Caco-2 (cell line): ENCODE data around the gene NPW. TPM values are rescaled to one million over a fixed set of nuclear protein-coding genes. Genes with fewer than 3 reads are reported as not detected.

Experiments used
- BruUV-seq: library from RNA; stranded (reverse); fragments of 400-500 nt; replicated peaks from 2 replicates; lab custom pipeline; 2021; lab: Mats Ljungman, UMichigan
- CTCF ChIA-PET: fragments of 300-600 bp; sonication (Branson Sonifier 250); formaldehyde crosslinking; loops from one replicate; lab custom pipeline; 2022; ENCODE audit warnings: antibody characterized with exemption; lab: Charles Lee
- POLR2A ChIA-PET: fragments of 300-600 bp; sonication (Branson Sonifier 250); formaldehyde crosslinking; loops from one replicate; lab custom pipeline; 2022; ENCODE audit warnings: antibody characterized with exemption; lab: Charles Lee
- DNase-seq, 2 experiments: peaks; one replicate each; pipeline versions ENCODE4 v3.0.0 to v3.0.0-alpha.2; 2020 to 2022
- H3K27me3 ChIP-seq: replicated peaks from 2 replicates; pipeline ENCODE4 v1.6.0; 2011; ENCODE audit warnings: low read length; ENCODE audit not compliant: control insufficient read depth, insufficient read depth
- H3K36me3 ChIP-seq: 2 replicates; pipeline ENCODE4 v1.5.1; 2011; ENCODE audit warnings: low read length; ENCODE audit not compliant: control insufficient read depth, insufficient read depth
- H3K4me1 ChIP-seq: fragments of 250-450 bp; sonication (Bioruptor Pico); 2 replicates; pipeline ENCODE4 v1.5.1; 2020; ENCODE audit warnings: mild to moderate bottlenecking
- H3K4me3 ChIP-seq: 2 replicates; pipeline ENCODE4 v1.5.1; 2011; ENCODE audit warnings: low read depth, mild to moderate bottlenecking, control low read depth, low read length
- H3K9me3 ChIP-seq: fragments of 250-450 bp; sonication (Bioruptor Pico); 2 replicates; pipeline ENCODE4 v1.5.1; 2020; ENCODE audit warnings: mild to moderate bottlenecking, moderate library complexity
- H3K27ac Mint-ChIP-seq: one replicate; pipeline ENCODE4 v1.8.0; 2022; ENCODE audit warnings: mixed read lengths; ENCODE audit not compliant: unreplicated experiment
- H3K27me3 Mint-ChIP-seq: one replicate; pipeline ENCODE4 v1.8.0; 2022; ENCODE audit warnings: mixed read lengths; ENCODE audit not compliant: insufficient read depth, unreplicated experiment
- H3K36me3 Mint-ChIP-seq: one replicate; pipeline ENCODE4 v1.8.0; 2022; ENCODE audit warnings: mild to moderate bottlenecking, mixed read lengths; ENCODE audit not compliant: insufficient read depth, unreplicated experiment
- H3K4me1 Mint-ChIP-seq: one replicate; pipeline ENCODE4 v1.8.0; 2022; ENCODE audit warnings: low read depth, mixed read lengths; ENCODE audit not compliant: unreplicated experiment
- H3K4me3 Mint-ChIP-seq: one replicate; pipeline ENCODE4 v1.8.0; 2022; ENCODE audit warnings: mild to moderate bottlenecking, moderate library complexity, mixed read lengths; ENCODE audit not compliant: unreplicated experiment
- H3K9me3 Mint-ChIP-seq: one replicate; pipeline ENCODE4 v1.8.0; 2022; ENCODE audit warnings: mixed read lengths; ENCODE audit not compliant: unreplicated experiment
- CTCF ChIP-seq, 2 experiments: fragments of 200-600 bp in 1 of 2; IDR thresholded peaks; 1 replicate in 1 of 2; 2 replicates in 1 of 2; pipeline versions ENCODE4 v1.5.1 to v1.8.0; 2011 to 2022; ENCODE audit warnings: antibody characterized with exemption in 1 of 2, control low read depth in 1 of 2, inconsistent platforms in 1 of 2, low read depth in 1 of 2, low read length in 1 of 2, mild to moderate bottlenecking in 1 of 2, moderate library complexity in 1 of 2; ENCODE audit not compliant: insufficient read depth in 1 of 2, severe bottlenecking in 1 of 2, unreplicated experiment in 1 of 2
- intact Hi-C: fragments of 100-400 bp; cut with micrococcal nuclease; formaldehyde crosslinking; loops from one replicate; pipeline ENCODE4 v1.10.0; 2022; ENCODE audit not compliant: unreplicated experiment
- total RNA-seq: library from RNA; stranded (reverse); gene quantifications from 2 replicates; pipeline ENCODE4 v1.2.3, GENCODE V29; 2022

The NPW gene
- total RNA-seq, 1 experiment from 2014 or later: 6.1 TPM

GRCh38 chr16:2061526-2061925 is 41.9 kb downstream of the NPW start:
- DNase-seq: no peak
- Histone ChIP-seq H3K4me1 (no peaks in the 10 kb centered on the region), H3K4me3 (no peak overlapping the region), H3K36me3 (peaks cover 2% of the 10 kb centered on the region), H3K27me3 (no peaks in the 10 kb centered on the region), H3K9me3 (no peaks in the 10 kb centered on the region)
- H3K9me3 Mint-ChIP-seq: no peaks in the 10 kb centered on the region
- H3K27ac Mint-ChIP-seq: no peak overlapping the region
- intact Hi-C loops: no loop called here
- BruUV-seq: no TSS peak
- no peaks in the 10 kb centered on the region for H3K4me1 Mint-ChIP-seq
- ChIA-PET POLR2A (no interaction called here), CTCF (no interaction called here)
- no peaks in the 10 kb centered on the region for H3K27me3 Mint-ChIP-seq
- no peak for TF ChIP-seq CTCF (IDR thresholded peaks at IDR 0.05; ENCODE audit: insufficient read depth in 1 of 2, low read depth in 1 of 2, low read length in 1 of 2, severe bottlenecking in 1 of 2, unreplicated experiment in 1 of 2)
- peaks cover 17% of the 10 kb centered on the region for H3K36me3 Mint-ChIP-seq
- H3K4me3 Mint-ChIP-seq: no peak overlapping the region

- H3K4me1 Mint-ChIP-seq: no peaks in the 10 kb centered on the region
- Histone ChIP-seq H3K36me3 (peaks cover 2% of the 10 kb centered on the region), H3K4me3 (no peak overlapping the region), H3K27me3 (no peaks in the 10 kb centered on the region), H3K9me3 (no peaks in the 10 kb centered on the region), H3K4me1 (no peaks in the 10 kb centered on the region)
- BruUV-seq: no TSS peak
- H3K27ac Mint-ChIP-seq: no peak overlapping the region
- H3K9me3 Mint-ChIP-seq: no peaks in the 10 kb centered on the region
- intact Hi-C loops: no loop called here
- CTCF ChIA-PET: no interaction called here
- TF ChIP-seq CTCF (IDR thresholded peaks at IDR 0.05; ENCODE audit: insufficient read depth in 1 of 2, low read depth in 1 of 2, low read length in 1 of 2, severe bottlenecking in 1 of 2, unreplicated experiment in 1 of 2): no peak
- DNase-seq: no peak
- no peak overlapping the region for H3K4me3 Mint-ChIP-seq
- H3K27me3 Mint-ChIP-seq: no peaks in the 10 kb centered on the region
- peaks cover 13% of the 10 kb centered on the region for H3K36me3 Mint-ChIP-seq
- POLR2A ChIA-PET: no interaction called here
Measured at GRCh38 chr16:2062801-2063200, 43.2 kb downstream of the NPW start.

- DNase-seq: no peak
- Mint-ChIP-seq H3K27me3 (no peaks in the 10 kb centered on the region), H3K4me3 (no peak overlapping the region), H3K9me3 (no peaks in the 10 kb centered on the region), H3K36me3 (peaks cover 7% of the 10 kb centered on the region), H3K4me1 (no peaks in the 10 kb centered on the region), H3K27ac (no peak overlapping the region)
- Histone ChIP-seq H3K27me3 (no peaks in the 10 kb centered on the region), H3K4me1 (no peaks in the 10 kb centered on the region), H3K4me3 (no peak overlapping the region), H3K36me3 (peaks cover 2% of the 10 kb centered on the region), H3K9me3 (no peaks in the 10 kb centered on the region)
- no TSS peak for BruUV-seq
- TF ChIP-seq CTCF (IDR thresholded peaks at IDR 0.05; ENCODE audit: insufficient read depth in 1 of 2, low read depth in 1 of 2, low read length in 1 of 2, severe bottlenecking in 1 of 2, unreplicated experiment in 1 of 2): no peak
- CTCF ChIA-PET: no interaction called here
- POLR2A ChIA-PET: no interaction called here
- intact Hi-C loops: no loop called here
Measured at GRCh38 chr16:2063861-2064260, 44.3 kb downstream of the NPW start.
